GM12878 (cell line): Measurements from ENCODE around the gene GDE1. TPM values are rescaled to one million over a fixed set of nuclear protein-coding genes. Genes with fewer than 3 reads are reported as not detected.

Experiments used
- ATF7 ChIP-seq: fragments of 450-650 bp; IDR thresholded peaks from 2 replicates; pipeline ENCODE4 v1.6.1; 2016; ENCODE audit warnings: low read depth, mild to moderate bottlenecking
- BACH1 ChIP-seq: fragments of 450-650 bp; IDR thresholded peaks from 2 replicates; pipeline ENCODE4 v1.6.1; 2017; ENCODE audit warnings: mild to moderate bottlenecking, borderline replicate concordance
- BCL11A ChIP-seq: IDR thresholded peaks from 2 replicates; pipeline ENCODE4 v1.6.1; 2011; ENCODE audit warnings: low read depth, low read length
- CBX3 ChIP-seq: fragments of 200-600 bp; sonication (generic); IDR thresholded peaks from 2 replicates; pipeline ENCODE4 v1.6.1; 2016; ENCODE audit warnings: low read depth, borderline replicate concordance
- DPF2 ChIP-seq: fragments of 450-650 bp; IDR thresholded peaks from 2 replicates; pipeline ENCODE4 v1.6.1; 2017; ENCODE audit warnings: mild to moderate bottlenecking
- ESRRA ChIP-seq: IDR thresholded peaks from 2 replicates; pipeline ENCODE4 v1.6.1; 2012; ENCODE audit warnings: mild to moderate bottlenecking, low read length, improper control_type of control experiment
- EZH2 ChIP-seq: IDR thresholded peaks from 2 replicates; pipeline ENCODE4 v1.6.1; 2012; ENCODE audit warnings: low read depth, mild to moderate bottlenecking, control low read depth, inconsistent platforms, low read length, borderline replicate concordance; ENCODE audit not compliant: control insufficient read depth
- FOXK2 ChIP-seq: fragments of 450-650 bp; IDR thresholded peaks from 2 replicates; pipeline ENCODE4 v1.6.1; 2017; ENCODE audit warnings: mild to moderate bottlenecking, moderate library complexity
- FOXM1 ChIP-seq: IDR thresholded peaks from 2 replicates; pipeline ENCODE4 v1.6.1; 2012; ENCODE audit warnings: low read depth, mild to moderate bottlenecking, inconsistent platforms, low read length, moderate library complexity
- GABPA ChIP-seq: IDR thresholded peaks from 2 replicates; pipeline ENCODE4 v1.6.1; 2014; ENCODE audit warnings: antibody characterized with exemption, low read depth, mild to moderate bottlenecking, inconsistent platforms
- GATAD2B ChIP-seq: fragments of 450-650 bp; conservative IDR thresholded peaks from 2 replicates; pipeline ENCODE4 v1.6.1; 2017; ENCODE audit warnings: low read depth, mild to moderate bottlenecking, moderate library complexity
- JUNB ChIP-seq: IDR thresholded peaks from 2 replicates; pipeline ENCODE4 v1.6.1; 2016; ENCODE audit warnings: antibody characterized with exemption, mild to moderate bottlenecking
- KAT2A ChIP-seq: conservative IDR thresholded peaks from 2 replicates; pipeline ENCODE4 v1.6.1; 2011; ENCODE audit warnings: low read depth, low read length; ENCODE audit not compliant: control insufficient read depth
- MXI1 ChIP-seq: fragments of 150-350 bp; IDR thresholded peaks from 2 replicates; pipeline ENCODE4 v1.6.1; 2011; ENCODE audit warnings: low read depth, mild to moderate bottlenecking, inconsistent platforms, low read length, improper control_type of control experiment
- NFXL1 ChIP-seq: fragments of 450-650 bp; IDR thresholded peaks from 2 replicates; pipeline ENCODE4 v1.6.1; 2017; ENCODE audit warnings: antibody characterized with exemption, mild to moderate bottlenecking, borderline replicate concordance
- POLR2AphosphoS2 ChIP-seq: IDR thresholded peaks from 2 replicates; pipeline ENCODE4 v1.6.1; 2011; ENCODE audit warnings: low read depth, mild to moderate bottlenecking, low read length, improper control_type of control experiment, moderate library complexity
- POLR2AphosphoS5 ChIP-seq: IDR thresholded peaks from 2 replicates; pipeline ENCODE4 v1.6.1; 2011; ENCODE audit warnings: mild to moderate bottlenecking, low read length, inconsistent platforms
- RAD21 ChIP-seq: IDR thresholded peaks from 2 replicates; pipeline ENCODE4 v1.6.1; 2011; ENCODE audit warnings: mild to moderate bottlenecking, low read depth, low read length, moderate library complexity; ENCODE audit not compliant: insufficient read depth
- RB1 ChIP-seq: fragments of 450-650 bp; formaldehyde crosslinking; IDR thresholded peaks from 2 replicates; pipeline ENCODE4 v1.6.1; 2017; ENCODE audit warnings: mild to moderate bottlenecking, borderline replicate concordance
- RBBP5 ChIP-seq: fragments of 200-600 bp; sonication (generic); conservative IDR thresholded peaks from 2 replicates; pipeline ENCODE4 v1.6.1; 2016
- SMARCA5 ChIP-seq: fragments of 450-650 bp; IDR thresholded peaks from 2 replicates; pipeline ENCODE4 v1.6.1; 2017; ENCODE audit warnings: mild to moderate bottlenecking
- polyA plus RNA-seq, 11 experiments: library from polyadenylated mRNA; depleted of rRNA in 4 of 11; unstranded in 6 of 11; stranded (reverse) in 5 of 11; fragments of >200 nt; fragmentation: Nextera tagmentation in 4 of 11; fragmentation: Illumina TruSeq in 1 of 11; extraction: Ambion mirVana in 4 of 11; extraction: Trizol in 1 of 11; gene quantifications; 1 replicate in 1 of 11; 2 replicates in 10 of 11; pipeline versions ENCODE4 v1.2.1 to v1.2.3, GENCODE V29; 2011 to 2016; ENCODE audit warnings: inconsistent platforms in 2 of 11, missing spikeins in 2 of 11, low read depth in 1 of 11
- total RNA-seq, 4 experiments: library from RNA; depleted of rRNA in 3 of 4; stranded (reverse); fragments of >200 nt in 3 of 4; fragmentation: Illumina TruSeq in 1 of 4; extraction: Trizol in 1 of 4; gene quantifications; 2 replicates each; pipeline versions ENCODE4 v1.2.1 to v1.2.3, GENCODE V29; 2013 to 2021
- TF ChIP-seq, protein P1 (sequence below): fragments of 450-650 bp; IDR thresholded peaks from 2 replicates; pipeline ENCODE4 v1.6.1; 2017; ENCODE audit warnings: mild to moderate bottlenecking
- TF ChIP-seq, protein P2 (sequence below): IDR thresholded peaks from 2 replicates; pipeline ENCODE4 v1.6.1; 2012; ENCODE audit warnings: low read depth, low read length, improper control_type of control experiment
- TF ChIP-seq, protein P3 (sequence below): IDR thresholded peaks from 2 replicates; pipeline ENCODE4 v1.6.1; 2012; ENCODE audit warnings: low read depth, low read length, improper control_type of control experiment
- TF ChIP-seq, protein P4 (sequence below): IDR thresholded peaks from 2 replicates; pipeline ENCODE4 v1.6.1; 2012; ENCODE audit warnings: mild to moderate bottlenecking, low read depth, low read length

GDE1 gene
- total and polyA plus RNA-seq, 10 of the 15 experiments (the other 5 are each of a cell fraction or from before 2014, with no cell fraction given), result 14.8 to 31.8 (median 21.0) TPM

DNA sequence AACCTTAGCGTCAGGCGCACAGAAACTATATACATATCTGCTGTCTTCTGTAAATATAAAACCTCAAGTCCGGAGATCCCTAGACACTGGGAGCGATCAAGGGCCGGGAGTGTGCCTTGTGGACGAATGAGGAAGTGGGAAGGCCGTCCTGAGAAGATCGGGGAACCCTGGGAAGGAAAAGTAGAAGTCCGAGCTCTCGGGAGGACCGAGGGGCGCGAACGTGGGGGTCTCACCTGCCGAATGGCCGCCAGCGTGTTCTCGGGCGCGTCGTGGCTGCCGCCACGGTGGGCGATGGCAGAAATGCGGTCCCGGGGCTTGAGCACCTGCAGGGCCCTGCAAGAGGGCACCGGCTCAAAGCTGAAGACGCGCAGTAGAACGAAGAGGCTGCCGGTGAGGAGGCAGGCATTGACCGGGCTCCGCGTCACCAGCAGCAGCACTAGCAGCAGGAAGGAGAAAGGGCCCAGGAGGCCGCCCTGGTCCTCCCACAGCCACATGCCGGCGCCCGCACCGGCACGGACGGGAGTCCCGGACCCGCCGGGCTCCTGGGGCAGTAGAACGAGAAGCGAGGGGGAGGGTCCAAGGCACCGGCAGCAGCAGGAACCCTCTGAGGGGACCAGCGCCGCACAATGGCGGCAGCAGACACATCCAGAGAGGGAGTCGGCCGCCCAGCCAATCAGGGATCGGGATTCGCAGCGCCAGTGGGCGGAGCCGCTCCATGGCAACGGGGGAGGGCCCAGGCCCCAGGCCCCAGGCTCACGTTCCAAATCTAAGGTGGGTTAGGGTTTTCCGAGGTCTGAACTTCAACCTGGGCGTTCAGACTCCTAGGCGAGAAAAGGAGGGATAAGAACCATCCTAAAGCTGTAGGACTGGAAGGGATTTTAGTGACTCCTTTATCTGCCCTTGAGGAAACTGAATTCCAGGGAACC, at the start of gene GDE1 (continued):
- TF ChIP-seq, protein P1, sequence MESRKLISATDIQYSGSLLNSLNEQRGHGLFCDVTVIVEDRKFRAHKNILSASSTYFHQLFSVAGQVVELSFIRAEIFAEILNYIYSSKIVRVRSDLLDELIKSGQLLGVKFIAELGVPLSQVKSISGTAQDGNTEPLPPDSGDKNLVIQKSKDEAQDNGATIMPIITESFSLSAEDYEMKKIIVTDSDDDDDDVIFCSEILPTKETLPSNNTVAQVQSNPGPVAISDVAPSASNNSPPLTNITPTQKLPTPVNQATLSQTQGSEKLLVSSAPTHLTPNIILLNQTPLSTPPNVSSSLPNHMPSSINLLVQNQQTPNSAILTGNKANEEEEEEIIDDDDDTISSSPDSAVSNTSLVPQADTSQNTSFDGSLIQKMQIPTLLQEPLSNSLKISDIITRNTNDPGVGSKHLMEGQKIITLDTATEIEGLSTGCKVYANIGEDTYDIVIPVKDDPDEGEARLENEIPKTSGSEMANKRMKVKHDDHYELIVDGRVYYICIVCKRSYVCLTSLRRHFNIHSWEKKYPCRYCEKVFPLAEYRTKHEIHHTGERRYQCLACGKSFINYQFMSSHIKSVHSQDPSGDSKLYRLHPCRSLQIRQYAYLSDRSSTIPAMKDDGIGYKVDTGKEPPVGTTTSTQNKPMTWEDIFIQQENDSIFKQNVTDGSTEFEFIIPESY, result no peak
- TF ChIP-seq MXI1, result peak; percentile 76
- peak; percentile 79 for TF ChIP-seq DPF2
- TF ChIP-seq EZH2, result no peak
- TF ChIP-seq BACH1, result no peak
- peak; percentile 86; the same call in 1 of the 2 replicates for TF ChIP-seq RB1
- no peak for TF ChIP-seq CBX3
- no peak for TF ChIP-seq RBBP5
- no peak for TF ChIP-seq FOXK2
- TF ChIP-seq, protein P2, sequence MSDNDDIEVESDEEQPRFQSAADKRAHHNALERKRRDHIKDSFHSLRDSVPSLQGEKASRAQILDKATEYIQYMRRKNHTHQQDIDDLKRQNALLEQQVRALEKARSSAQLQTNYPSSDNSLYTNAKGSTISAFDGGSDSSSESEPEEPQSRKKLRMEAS, result no peak
- TF ChIP-seq JUNB, result no peak
- TF ChIP-seq SMARCA5, result 0 out of 2 replicates have a peak, but pooled peaks have one; percentile 63
- no peak for TF ChIP-seq NFXL1
- TF ChIP-seq POLR2AphosphoS5, result peak; percentile 86
- no peak for TF ChIP-seq GABPA
- TF ChIP-seq ATF7, result no peak
- TF ChIP-seq POLR2AphosphoS2, result no peak; the same call in 1 of the 2 replicates
- TF ChIP-seq BCL11A, result no peak
- TF ChIP-seq, protein P3, sequence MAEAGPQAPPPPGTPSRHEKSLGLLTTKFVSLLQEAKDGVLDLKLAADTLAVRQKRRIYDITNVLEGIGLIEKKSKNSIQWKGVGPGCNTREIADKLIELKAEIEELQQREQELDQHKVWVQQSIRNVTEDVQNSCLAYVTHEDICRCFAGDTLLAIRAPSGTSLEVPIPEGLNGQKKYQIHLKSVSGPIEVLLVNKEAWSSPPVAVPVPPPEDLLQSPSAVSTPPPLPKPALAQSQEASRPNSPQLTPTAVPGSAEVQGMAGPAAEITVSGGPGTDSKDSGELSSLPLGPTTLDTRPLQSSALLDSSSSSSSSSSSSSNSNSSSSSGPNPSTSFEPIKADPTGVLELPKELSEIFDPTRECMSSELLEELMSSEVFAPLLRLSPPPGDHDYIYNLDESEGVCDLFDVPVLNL, result no peak
- no peak for TF ChIP-seq KAT2A
- TF ChIP-seq RAD21, result no peak
- TF ChIP-seq, protein P4, sequence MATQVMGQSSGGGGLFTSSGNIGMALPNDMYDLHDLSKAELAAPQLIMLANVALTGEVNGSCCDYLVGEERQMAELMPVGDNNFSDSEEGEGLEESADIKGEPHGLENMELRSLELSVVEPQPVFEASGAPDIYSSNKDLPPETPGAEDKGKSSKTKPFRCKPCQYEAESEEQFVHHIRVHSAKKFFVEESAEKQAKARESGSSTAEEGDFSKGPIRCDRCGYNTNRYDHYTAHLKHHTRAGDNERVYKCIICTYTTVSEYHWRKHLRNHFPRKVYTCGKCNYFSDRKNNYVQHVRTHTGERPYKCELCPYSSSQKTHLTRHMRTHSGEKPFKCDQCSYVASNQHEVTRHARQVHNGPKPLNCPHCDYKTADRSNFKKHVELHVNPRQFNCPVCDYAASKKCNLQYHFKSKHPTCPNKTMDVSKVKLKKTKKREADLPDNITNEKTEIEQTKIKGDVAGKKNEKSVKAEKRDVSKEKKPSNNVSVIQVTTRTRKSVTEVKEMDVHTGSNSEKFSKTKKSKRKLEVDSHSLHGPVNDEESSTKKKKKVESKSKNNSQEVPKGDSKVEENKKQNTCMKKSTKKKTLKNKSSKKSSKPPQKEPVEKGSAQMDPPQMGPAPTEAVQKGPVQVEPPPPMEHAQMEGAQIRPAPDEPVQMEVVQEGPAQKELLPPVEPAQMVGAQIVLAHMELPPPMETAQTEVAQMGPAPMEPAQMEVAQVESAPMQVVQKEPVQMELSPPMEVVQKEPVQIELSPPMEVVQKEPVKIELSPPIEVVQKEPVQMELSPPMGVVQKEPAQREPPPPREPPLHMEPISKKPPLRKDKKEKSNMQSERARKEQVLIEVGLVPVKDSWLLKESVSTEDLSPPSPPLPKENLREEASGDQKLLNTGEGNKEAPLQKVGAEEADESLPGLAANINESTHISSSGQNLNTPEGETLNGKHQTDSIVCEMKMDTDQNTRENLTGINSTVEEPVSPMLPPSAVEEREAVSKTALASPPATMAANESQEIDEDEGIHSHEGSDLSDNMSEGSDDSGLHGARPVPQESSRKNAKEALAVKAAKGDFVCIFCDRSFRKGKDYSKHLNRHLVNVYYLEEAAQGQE, result no peak
- peak; percentile 84 for TF ChIP-seq GATAD2B
- TF ChIP-seq FOXM1, result no peak
- TF ChIP-seq ESRRA, result no peak
